Measurements from ENCODE around the gene ANO7.

The ANO7 gene

DNA sequence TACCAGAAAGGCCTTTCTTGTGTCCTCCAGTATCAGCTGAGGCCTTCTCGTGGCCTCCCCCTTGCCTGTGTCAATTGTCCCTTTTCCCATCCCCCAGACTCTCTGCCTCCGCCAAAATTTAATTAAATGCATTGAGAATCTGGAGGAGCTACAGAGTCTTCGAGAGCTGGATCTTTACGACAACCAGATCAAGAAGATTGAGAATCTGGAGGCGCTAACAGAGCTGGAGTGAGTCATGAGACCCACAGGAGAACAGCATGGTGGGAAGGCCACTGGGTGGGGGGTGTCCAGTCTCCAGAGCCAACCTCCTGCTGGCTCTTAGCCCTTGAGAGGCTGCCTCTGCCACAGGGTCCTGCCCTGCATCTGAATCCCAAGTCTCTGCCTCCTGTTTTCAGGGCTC is 29.4 kb upstream of the ANO7 start:
- no peak for DNase-seq

DNA sequence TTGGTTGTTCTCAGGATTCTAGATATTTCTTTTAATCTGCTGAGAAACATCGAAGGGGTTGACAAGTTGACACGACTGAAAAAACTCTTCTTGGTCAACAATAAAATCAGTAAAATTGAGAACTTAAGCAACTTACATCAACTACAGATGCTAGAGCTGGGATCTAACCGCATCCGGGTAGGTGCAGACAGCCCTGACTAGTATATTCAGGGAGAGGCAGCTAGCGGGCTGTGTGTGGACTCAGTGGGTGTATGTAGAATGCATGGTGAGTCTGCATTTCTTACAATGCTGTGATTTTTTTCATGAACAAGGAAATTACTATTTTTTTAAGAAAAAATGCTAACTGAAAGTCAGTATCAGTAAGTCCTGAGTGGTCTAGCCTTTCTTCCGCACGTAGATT is 28.2 kb upstream of the ANO7 start:
- no peak for DNase-seq

DNA sequence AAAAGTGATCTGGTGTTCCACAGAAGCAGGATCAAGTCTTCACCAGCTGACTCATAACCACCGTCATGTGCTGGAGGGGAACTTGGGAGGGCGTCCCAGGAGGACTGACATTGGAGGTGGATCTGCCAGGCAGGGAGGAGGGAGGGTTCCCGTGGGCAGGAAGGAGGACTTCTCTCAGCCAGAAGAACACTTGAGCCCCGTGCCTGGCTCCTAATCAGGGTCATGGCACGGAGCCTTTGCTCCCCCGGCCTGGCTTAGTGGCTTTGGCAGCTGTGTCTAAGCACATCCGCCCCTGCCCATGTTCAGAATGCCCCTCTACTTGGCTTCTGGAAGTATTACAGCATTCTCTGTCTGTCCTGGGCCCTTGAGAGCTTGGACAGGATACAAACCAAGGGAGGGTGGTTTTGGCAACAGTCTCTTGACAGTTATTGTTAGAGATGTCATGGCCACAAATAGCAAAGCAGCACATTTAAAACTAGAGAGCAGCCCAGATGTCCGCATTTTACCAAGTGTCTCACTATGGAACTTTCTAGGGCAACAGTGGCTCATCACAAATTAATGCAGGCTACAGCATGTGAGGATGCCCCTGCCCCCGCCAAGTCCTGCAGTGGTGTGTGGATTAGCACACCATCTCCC is 26.7 kb upstream of the ANO7 start:
- no peak for DNase-seq

DNA sequence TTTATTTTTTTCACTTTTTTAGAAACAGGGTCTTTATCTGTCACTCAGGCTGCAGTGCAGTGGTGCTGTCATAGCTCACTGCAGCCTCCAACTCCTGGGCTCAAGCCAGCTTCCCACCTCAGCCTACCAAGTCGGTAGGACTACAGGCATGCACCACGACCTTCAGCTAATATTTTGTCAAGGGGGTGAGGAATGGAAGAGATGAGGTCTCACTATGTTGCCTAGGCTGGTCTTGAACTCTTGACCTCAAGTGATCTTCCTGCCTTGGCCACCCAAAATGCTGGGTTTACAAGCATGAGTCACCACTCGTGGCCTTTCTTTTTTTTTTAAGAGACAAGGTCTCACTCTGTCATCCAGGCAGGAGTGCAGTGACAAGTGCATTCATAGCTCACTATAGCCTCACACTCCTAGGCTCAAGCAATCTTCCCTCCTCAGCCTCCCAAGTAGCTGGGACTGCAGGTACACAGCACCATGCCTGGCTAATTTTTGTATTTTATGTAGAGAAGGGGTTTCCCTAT is 24.8 kb upstream of the ANO7 start:
- DNase-seq, result no peak

DNA sequence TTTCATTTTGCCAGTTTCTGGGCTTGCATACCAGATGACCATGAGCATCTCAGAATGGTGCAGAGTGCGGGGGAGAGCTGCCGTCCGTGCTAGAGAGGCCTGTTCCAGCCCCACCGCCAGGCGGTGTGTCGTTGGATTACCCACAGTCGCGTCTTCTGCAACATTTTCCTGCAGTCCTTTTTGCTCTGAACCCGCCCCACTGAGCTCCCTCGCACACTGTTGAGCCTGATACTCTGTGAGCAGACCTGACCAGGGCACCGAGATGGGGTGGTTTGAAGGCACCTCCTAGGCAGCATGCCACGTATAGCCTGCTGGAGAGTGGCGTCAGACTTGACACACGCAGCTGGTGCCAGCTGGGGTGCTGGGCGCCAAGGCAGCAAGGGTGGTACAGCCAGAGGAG is 20.1 kb upstream of the ANO7 start:
- no peak for DNase-seq

DNA sequence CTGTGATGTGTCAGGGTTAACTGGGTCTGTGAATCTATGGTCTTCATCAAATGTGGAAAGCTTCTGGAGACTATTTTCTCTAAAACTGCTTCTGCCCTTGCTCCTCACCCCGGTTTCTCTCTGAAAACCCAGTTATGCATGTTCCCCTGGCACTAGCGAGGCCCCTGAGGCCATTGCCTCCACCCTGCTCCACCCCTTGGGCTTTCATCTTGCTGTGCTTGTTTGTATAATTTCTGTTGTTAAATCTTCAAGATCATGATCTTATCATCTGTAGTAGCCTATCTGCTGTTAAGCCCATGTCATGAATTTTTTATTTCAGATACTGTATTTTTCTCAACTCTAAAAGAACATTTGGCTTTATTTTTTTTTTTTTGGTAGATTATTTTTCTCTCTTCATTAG is 14.9 kb upstream of the ANO7 start:
- no peak for DNase-seq

DNA sequence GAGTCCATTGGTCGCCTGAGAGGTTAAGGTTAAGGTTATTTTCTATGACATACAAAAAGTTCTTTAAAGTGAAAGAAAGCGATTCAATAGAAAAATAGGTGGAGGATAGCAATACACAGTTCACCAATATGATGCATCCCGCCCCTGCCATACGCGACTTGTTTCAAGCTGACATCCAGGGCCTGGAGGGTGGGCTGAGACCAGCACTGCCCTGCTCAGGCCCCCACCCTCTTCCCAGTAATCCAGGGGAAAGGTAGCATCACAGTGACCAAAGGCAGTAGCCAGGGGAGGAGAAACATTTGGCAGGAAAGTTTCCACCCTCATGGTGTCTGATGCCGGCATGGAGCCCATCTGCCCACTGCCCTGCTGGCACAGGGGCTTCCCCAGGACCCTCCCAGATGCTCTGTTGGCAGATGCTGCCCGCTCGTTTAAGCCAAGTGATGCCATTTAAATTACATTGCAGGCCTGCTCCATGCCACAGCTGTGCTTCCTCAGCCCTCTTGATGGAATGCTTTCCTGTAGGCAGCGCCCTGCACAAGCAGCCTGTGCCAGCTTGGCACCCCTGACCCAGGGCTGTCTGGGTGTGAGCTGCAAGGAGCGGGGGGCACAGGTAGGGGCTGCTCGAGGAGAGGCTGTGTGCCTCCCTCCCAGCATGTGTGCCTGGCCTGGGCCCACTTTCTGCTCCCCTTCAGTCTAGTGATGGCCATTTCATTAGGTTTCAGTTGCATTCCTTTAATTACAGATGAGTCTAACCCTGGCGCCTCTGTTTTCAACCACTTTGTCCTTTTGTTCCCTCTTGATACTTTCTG is 10.7 kb upstream of the ANO7 start:
- no peak for DNase-seq

DNA sequence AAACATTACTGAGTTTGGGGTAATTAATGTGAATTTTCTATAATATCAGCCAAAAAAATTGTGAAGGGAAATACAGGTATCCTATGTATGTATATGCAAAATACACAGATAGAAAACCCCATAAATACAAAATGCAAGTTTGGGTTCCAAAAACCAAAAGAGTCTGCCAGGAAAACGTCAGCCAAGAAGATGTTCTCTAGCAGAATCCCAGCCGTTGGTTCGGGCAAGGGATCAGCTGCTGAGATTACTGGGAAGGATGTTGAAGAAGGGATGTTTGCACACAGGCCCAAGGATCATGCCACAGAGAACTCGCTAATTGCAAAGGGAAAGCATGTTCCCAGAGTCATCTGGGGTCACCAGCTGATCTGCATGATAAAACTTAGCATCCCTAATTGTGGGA is 9.5 kb upstream of the ANO7 start:
- no peak for DNase-seq

DNA sequence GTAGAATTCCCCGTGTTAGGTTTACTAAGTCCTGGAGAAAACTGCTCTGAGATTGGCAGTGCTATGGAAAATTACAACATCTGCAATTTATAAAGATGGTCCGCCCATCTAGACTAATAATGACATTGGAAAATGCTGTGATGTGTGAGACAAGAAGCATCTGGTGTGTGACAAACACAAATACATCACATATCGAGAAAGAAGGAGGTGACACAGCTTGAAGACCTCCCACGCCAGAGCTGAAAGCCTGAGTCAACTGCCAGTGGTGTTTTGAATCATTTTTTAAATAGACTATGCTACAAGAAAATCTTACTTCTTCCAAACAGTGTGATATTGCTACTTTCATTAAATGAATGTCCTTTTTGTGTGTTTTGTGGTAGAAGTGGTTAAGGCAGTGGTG is 8.6 kb upstream of the ANO7 start:
- no peak for DNase-seq

DNA sequence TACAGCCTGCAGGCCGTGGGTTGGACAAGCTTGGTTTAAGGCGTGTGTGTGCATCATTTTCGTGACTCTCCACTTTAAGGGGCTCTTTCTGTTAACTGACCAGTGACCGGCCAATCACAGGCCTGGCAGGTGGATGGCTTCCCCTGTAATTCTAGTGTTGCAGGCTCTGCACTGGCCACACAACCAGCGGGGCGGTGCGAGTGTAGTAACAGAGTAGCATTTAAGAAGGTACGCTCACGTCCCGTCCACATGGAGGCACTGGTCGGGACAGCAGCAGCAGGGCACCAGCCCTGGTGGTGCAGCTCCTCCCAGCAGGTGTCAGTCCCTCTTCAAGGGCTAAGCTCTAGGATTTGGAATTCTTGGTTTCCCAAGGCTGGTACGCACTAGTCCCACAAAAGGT is 8.0 kb upstream of the ANO7 start:
- DNase-seq, result no peak

DNA sequence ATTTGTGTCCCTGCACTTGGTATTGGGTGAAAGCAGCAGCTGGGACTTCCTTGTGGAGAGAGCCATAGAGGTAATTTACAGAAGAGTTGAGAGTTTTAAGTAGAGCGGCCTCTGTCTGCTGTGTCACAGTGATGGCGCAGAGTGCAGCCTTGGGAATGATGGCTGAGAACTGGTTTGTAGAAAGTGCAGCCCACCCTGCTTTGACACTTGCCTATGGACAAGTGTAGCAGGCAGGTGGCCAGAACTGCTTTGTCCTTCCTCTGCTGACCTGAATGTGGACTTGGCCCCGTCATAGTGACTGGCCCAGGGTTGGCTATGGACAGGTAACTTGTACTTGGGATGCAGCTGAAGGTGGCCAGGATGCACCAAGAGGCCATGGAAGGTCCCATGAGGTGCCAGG is 6.4 kb upstream of the ANO7 start:
- no peak for DNase-seq

DNA sequence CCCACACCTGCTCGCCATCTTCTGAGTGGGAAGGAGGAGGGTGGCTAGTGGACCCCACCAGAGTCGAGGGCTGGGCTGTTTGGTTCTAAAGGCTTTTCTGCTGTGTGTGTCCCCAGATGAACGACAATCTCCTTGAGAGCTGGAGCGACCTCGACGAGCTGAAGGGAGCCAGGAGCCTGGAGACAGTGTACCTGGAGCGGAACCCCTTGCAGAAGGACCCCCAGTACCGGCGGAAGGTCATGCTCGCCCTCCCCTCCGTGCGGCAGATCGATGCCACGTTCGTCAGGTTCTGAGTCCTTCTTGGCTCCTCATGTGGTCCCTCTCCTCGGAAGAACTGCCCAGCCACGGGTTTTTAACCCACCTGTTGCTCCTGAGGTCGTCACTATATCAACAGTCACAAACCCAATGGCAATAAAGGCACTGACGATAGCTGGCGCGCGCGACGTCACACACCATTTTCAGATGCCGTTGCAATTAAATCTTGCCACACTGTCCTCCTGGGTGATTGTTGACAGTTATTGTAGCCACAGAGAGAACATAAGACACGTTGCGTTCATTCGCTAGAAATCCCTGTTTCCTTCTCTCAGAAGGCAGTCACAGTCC is 5.8 kb upstream of the ANO7 start:
- DNase-seq, result no peak

DNA sequence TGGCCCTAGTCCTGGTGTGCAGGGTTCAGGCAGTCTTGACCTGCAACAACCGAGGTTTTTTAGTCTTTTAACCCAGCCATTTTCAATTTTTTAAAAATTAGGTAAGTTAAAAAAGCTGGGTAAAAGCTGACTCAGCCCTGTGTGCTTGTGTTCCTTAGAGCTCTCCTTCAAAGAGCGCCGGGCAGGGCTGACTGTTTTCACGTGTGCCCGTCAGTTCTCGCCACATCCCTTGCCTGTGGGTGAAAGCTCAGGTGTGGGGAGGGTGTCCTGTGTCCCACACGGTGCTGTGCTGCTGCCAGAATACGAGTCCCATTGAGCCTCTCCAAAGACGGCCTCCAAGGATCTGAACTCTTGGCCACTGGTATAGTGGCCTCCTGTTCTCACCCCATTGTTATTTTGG is 5.3 kb upstream of the ANO7 start:
- no peak for DNase-seq

DNA sequence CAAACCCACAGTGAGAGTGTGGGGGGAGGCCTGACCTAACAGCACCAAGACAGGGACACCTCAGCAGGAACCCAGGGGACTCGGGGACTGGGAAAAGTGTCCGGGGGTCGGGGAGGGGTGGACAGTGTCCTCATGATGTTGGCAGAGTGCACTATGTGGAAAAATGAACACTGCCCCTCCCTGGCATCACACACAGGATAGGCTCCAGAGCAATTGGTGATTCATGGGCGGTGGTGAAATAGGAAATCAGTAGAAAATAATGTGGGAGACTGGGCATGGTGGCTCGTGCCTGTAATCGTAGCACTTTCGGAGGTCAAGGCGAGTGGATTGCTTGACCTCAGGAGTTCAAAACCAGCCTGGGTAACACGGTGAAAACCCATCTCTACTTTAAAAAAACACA is 3.6 kb upstream of the ANO7 start:
- no peak for DNase-seq

DNA sequence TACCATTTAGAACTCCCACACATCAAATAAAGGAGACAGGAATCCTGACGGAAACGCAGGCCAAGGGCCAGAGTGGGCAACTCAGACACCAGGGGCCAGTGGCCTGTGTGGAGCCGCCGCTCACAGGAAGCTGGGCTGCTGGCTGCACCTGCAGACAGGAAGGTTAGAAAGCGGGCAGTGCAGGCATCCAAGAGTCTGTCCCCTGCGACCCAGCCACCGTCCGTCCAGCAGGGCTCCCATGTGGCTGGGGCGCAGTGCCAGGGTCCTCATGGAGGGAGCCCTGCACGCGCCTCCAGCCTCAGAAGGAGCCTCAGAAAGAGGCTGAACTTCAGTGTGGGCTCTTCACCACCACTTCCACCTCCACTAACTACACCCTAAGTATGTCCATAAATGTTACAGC is 2.5 kb upstream of the ANO7 start:
- DNase-seq, result no peak

DNA sequence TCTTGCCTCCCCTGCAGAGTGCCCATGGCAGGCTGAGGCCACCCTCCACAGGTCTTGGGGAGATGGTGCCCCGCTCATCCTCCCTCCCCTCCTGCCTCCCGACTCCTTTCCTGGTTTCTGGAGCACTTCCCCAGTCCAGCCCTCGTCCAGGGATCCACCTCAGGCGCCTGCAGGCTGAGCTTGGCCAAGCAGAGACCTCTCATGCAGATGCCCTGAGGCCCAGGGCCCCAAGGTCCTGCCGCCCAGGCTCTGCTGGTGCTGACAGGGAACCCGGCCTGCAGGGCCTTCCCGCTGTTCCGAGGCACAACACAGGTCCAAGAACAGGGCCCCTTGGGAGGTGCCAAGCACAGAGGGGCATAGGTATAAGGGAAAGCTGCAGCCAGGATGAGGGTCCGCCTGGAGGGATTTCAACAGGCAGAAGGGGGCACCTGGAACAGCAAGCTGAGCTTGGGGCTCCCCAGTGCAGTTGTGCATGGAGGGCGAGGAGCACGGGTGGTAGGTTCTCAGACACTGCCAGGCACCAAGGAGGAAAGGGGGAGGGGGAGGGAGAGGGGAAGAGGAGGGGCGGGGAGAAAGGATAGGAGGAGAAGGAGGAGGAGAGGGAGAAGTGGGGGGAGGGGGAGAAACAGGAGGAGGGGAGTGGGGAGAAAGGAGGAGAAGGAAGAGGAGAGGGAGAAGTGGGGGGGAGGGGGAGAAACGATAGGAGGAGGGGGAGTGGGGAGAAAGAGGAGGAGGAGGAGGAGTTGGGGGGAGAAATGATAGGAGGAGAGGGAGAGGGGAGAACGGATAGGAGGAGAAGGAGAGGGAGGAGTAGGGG is 1.2 kb upstream of the ANO7 start:
- DNase-seq, result no peak

DNA sequence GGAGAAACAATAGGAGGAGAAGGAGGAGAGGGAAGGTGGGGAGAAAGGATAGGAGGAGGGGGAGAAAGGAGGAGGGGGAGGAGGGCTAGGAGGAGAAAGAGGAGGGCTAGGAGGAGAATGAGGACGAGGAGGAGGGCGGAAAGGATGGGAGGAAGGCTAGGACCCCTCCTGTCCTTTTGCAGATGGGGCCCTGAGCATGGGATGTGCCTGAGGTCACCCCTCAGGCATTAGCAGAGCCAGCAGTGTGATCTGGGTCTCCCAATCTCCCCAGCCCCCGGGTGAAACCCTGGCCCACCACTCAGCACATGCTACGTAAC is 601 bp upstream of the ANO7 start:
- no peak for DNase-seq

DNA sequence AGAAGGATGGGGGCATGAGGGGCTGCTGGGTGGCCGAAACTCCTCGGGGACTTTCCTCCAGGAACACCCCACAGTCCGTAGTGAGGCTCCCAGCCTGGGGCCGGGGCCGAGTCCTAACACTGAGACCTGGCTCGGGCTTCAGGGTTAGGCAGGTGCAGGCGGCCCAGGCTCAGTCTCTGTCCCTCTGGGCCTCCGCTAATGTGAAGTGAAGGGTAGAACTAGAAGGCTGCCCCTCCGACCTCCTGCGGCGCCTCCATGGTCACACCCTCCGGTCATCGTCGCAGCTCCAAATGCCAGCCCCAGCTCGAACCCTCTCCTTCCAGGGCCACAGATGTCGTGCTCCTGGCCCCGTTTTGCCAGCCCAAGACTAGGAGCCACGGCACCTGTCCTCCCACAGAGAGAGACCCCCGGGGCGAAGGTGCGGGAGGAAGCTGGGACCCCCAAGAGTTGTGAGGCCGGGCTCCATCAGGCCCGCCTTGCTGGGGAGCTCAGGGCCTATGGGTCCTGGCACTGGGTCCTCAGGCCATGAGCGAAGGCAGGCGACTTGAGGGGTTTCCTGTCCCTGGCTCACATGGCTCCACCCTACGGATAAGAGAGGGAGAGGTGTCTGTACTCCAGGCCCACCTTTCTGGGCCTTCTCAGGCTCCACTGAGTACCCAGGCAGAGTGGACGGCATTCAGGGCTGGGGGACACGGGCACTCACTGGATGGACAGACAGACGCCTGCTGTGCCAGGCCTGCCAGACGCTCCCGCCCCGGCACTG is 797 bp downstream of the ANO7 start:
- DNase-seq, result no peak

DNA sequence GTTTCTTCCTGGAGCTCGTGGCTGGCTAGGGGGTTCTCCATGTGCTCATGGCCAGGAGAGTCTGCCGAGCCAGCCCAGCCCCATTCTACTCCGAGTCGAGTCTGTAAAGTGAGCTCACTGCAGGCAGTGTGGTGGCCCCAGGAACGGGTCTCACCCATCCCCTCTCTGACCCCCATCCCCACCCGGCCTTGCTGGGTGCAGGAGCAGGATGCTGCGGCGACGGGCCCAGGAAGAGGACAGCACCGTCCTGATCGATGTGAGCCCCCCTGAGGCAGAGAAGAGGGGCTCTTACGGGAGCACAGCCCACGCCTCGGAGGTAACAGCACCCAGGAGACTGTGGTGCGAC is 1.4 kb downstream of the ANO7 start:
- DNase-seq, result no peak

DNA sequence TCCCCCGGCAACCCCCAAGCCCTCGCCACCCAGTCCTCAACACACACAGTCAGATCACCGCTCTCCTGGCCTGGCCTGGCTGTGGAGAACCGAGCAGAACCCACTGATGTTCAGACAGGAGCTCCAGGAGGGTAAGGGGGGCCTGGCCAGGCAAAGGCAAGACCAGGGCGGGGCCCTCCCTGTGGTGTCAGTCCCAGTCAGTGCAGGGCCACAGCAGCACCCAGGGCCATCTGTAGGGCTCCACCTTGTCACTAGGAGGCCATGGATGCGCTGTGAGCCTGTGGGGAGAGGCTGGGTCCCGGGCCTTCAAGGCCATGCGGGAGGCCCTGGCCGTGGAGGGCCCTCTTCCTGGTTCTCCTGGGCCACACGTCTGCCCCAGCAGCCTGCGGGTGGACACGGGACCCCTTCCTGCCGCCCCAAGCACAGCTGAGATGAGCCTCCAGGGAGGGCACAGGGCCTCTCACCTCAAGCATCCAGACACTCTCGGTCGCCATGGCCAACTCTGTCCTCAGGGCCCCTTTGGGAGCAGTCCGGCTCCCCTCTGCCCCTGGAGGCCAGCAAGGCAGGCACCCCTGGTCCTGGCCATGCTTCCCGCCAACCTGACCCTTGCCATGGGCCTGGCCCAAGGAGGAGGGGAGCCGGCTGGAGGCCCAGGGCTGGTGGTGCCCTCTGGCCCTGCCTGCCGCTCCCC is 2.0 kb downstream of the ANO7 start:
- no peak for DNase-seq

DNA sequence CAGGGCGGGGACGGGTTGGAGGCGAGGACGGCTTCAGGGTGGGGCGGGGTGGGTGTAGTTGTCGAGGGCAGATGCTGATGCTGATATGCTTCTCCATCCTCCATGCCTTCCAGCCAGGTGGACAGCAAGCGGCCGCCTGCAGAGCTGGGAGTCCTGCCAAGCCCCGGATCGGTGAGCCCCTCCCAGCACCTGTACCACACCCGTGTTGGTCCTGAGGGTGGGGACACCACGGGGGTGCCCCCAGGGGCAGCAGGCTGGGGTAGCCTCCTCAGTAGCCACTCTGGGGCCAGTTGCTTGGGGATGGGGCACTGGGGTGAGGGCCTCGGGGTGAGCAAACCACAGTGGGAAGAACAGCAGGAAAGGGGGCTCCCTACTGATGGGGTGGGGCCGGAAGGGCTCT is 2.6 kb downstream of the ANO7 start:
- no peak for DNase-seq

DNA sequence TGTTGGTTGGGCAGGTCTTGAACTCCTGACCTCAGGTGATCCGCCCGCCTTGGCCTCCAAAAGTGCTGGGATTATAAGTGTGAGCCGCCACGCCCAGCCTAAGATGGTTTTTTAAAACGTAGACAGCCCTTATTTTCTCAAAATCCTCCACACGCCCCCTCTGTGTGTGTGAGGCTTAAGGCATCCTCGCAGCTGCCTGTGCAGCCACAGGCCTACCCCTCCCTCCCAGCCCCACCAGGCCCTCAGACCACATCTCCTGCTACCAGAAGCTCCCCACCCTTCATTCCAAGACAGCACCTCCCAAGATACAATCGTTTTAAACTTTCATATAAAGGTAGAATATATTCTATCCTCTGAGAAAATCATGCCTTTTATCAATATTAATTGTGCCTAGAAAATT is 4.8 kb downstream of the ANO7 start:
- DNase-seq, result no peak
